Measurements from ENCODE around the gene PRSS16. TPM values are rescaled to one million over a fixed set of nuclear protein-coding genes. Genes with fewer than 3 reads are reported as not detected.

PRSS16 gene
- total and polyA plus RNA-seq, 9 of the 15 experiments (the other 6 are each of a cell fraction or from before 2014, with no cell fraction given): 4.5 to 21.3 (median 12.1) TPM

DNA sequence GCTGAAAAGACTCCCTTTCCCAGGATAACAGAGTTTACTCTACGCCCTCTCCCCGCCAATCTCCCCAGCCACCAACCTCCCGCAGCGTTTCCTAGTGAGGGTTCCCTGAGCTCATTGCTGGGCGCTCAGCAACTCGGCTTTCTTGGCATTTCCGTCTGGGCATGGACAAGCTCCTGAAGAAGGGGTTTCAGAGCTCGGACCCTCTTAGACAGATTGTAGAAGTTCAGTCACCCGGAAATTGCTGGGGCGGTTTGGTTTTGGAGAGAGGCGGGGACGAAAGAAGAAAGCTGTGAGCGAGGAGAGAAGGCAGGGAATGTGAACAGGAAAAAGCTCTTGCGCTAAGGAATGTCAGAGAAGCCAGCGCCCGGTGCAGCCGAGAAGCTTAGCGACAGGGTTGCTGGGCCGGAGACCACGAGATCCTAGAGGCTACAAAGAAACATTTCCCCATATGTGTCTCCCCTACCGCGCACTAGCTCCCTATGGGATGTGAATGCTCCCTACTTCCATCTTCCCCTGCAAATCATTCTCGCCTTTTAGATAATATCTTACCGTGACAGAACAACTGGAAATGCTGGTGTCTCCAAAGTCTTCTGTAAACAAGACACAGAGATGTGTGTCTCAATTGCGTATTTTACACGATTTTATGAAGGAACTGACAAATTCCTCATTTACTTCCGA lies 48.7 kb downstream of the PRSS16 start (continued):
- TF ChIP-seq SREBF1 (IDR thresholded peaks at IDR 0.05; ENCODE audit: borderline replicate concordance, low read depth, low read length) (no peak), ARNT (IDR thresholded peaks at IDR 0.05) (no peak), KLF6 (CRISPR knock-in tag; IDR thresholded peaks at IDR 0.05; ENCODE audit: borderline replicate concordance) (no peak), HCFC1 (IDR thresholded peaks at IDR 0.05; ENCODE audit: low read depth, low read length) (0 out of 2 replicates have a peak, but pooled peaks have one; percentile 6), KLF13 (tag; IDR thresholded peaks at IDR 0.05; ENCODE audit: borderline replicate concordance, low read depth) (0 out of 2 replicates have a peak, but pooled peaks have one; percentile 19), TEAD2 (tag; IDR thresholded peaks at IDR 0.05) (0 out of 2 replicates have a peak, but pooled peaks have one; percentile 4), NBN (IDR thresholded peaks at IDR 0.05; ENCODE audit: low read depth) (no peak), FOXA3 (CRISPR knock-in tag; conservative IDR thresholded peaks at IDR 0.05 in 1 of 2, IDR thresholded peaks at IDR 0.05 in 1 of 2) (peak in 1 of 2 experiments; percentile 81; a peak in 2 of 4 replicates), HDAC1 (IDR thresholded peaks at IDR 0.05) (peak in 1 of 2 experiments; percentile 34; a peak in 1 of 4 replicates), ZNF121 (CRISPR knock-in tag; conservative IDR thresholded peaks at IDR 0.05) (no peak), RBM14 (IDR thresholded peaks at IDR 0.05; ENCODE audit: borderline replicate concordance, insufficient read depth, low read depth, low read length) (no peak), RFX7 (CRISPR knock-in tag; IDR thresholded peaks at IDR 0.05) (no peak)
- TF ChIP-seq, protein P1, sequence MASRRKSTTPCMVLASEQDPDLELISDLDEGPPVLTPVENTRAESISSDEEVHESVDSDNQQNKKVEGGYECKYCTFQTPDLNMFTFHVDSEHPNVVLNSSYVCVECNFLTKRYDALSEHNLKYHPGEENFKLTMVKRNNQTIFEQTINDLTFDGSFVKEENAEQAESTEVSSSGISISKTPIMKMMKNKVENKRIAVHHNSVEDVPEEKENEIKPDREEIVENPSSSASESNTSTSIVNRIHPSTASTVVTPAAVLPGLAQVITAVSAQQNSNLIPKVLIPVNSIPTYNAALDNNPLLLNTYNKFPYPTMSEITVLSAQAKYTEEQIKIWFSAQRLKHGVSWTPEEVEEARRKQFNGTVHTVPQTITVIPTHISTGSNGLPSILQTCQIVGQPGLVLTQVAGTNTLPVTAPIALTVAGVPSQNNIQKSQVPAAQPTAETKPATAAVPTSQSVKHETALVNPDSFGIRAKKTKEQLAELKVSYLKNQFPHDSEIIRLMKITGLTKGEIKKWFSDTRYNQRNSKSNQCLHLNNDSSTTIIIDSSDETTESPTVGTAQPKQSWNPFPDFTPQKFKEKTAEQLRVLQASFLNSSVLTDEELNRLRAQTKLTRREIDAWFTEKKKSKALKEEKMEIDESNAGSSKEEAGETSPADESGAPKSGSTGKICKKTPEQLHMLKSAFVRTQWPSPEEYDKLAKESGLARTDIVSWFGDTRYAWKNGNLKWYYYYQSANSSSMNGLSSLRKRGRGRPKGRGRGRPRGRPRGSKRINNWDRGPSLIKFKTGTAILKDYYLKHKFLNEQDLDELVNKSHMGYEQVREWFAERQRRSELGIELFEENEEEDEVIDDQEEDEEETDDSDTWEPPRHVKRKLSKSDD (conservative IDR thresholded peaks at IDR 0.05; ENCODE audit: low read length): no peak
- TF ChIP-seq, protein P2, sequence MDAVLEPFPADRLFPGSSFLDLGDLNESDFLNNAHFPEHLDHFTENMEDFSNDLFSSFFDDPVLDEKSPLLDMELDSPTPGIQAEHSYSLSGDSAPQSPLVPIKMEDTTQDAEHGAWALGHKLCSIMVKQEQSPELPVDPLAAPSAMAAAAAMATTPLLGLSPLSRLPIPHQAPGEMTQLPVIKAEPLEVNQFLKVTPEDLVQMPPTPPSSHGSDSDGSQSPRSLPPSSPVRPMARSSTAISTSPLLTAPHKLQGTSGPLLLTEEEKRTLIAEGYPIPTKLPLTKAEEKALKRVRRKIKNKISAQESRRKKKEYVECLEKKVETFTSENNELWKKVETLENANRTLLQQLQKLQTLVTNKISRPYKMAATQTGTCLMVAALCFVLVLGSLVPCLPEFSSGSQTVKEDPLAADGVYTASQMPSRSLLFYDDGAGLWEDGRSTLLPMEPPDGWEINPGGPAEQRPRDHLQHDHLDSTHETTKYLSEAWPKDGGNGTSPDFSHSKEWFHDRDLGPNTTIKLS (IDR thresholded peaks at IDR 0.05; ENCODE audit: borderline replicate concordance, low read depth): no peak
- TF ChIP-seq, protein P3, sequence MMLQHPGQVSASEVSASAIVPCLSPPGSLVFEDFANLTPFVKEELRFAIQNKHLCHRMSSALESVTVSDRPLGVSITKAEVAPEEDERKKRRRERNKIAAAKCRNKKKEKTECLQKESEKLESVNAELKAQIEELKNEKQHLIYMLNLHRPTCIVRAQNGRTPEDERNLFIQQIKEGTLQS (IDR thresholded peaks at IDR 0.05): no peak
- TF ChIP-seq, protein P3 (CRISPR knock-in tag; conservative IDR thresholded peaks at IDR 0.05): no peak
- TF ChIP-seq, protein P4, sequence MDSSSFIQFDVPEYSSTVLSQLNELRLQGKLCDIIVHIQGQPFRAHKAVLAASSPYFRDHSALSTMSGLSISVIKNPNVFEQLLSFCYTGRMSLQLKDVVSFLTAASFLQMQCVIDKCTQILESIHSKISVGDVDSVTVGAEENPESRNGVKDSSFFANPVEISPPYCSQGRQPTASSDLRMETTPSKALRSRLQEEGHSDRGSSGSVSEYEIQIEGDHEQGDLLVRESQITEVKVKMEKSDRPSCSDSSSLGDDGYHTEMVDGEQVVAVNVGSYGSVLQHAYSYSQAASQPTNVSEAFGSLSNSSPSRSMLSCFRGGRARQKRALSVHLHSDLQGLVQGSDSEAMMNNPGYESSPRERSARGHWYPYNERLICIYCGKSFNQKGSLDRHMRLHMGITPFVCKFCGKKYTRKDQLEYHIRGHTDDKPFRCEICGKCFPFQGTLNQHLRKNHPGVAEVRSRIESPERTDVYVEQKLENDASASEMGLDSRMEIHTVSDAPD (CRISPR knock-in tag; IDR thresholded peaks at IDR 0.05): no peak
- TF ChIP-seq, protein P5, sequence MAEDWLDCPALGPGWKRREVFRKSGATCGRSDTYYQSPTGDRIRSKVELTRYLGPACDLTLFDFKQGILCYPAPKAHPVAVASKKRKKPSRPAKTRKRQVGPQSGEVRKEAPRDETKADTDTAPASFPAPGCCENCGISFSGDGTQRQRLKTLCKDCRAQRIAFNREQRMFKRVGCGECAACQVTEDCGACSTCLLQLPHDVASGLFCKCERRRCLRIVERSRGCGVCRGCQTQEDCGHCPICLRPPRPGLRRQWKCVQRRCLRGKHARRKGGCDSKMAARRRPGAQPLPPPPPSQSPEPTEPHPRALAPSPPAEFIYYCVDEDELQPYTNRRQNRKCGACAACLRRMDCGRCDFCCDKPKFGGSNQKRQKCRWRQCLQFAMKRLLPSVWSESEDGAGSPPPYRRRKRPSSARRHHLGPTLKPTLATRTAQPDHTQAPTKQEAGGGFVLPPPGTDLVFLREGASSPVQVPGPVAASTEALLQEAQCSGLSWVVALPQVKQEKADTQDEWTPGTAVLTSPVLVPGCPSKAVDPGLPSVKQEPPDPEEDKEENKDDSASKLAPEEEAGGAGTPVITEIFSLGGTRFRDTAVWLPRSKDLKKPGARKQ (CRISPR knock-in tag; IDR thresholded peaks at IDR 0.05): no peak

Data from K562 (cell line).